B cell (primary cell): Measurements from ENCODE around the gene ALOX15. TPM values are rescaled to one million over a fixed set of nuclear protein-coding genes. Genes with fewer than 3 reads are reported as not detected.
A peak's percentile ranks its signal among the peaks of the same experiment; 100 is the strongest.

Experiments
- ATAC-seq: fragments of 200-7000 bp; cut with Tn5 transposase; one replicate; pipeline ENCODE4 v1.10.0; 2021; ENCODE audit warnings: low read depth, mild to moderate bottlenecking, moderate number of reproducible peaks, moderate library complexity
- CTCF ChIA-PET: fragments of 350-600 bp; sonication (Branson Sonifier 250); formaldehyde crosslinking; loops from one replicate; lab custom pipeline; 2021; ENCODE audit warnings: antibody characterized with exemption, inconsistent platforms; lab: Charles Lee
- POLR2A ChIA-PET: fragments of 350-600 bp; sonication (Branson Sonifier 250); formaldehyde crosslinking; loops from one replicate; lab custom pipeline; 2021; ENCODE audit warnings: antibody characterized with exemption; lab: Charles Lee
- DNase-seq: peaks from one replicate; pipeline ENCODE4 v3.0.0; 2013
- H2AFZ ChIP-seq: 2 replicates; pipeline ENCODE4 v1.6.1; 2012; ENCODE audit warnings: mild to moderate bottlenecking, low read depth, low read length; ENCODE audit not compliant: insufficient read depth, poor library complexity, severe bottlenecking
- H3K27ac ChIP-seq, 2 donors: 1 replicate in 1 of 2; 2 replicates in 1 of 2; pipeline ENCODE4 v1.5.1; 2012 to 2013; ENCODE audit warnings: low read length in 2 of 2, mild to moderate bottlenecking in 2 of 2, moderate library complexity in 1 of 2
- H3K27me3 ChIP-seq, 4 experiments: fragments of 200-600 bp in 1 of 4; sonication (generic) in 1 of 4; replicated peaks in 1 of 4; 1 replicate in 2 of 4; 2 replicates in 2 of 4; pipeline versions ENCODE4 v1.6.1 to v1.7.0; 2013 to 2016; ENCODE audit warnings: low read length in 3 of 4, mild to moderate bottlenecking in 2 of 4, mixed read lengths in 1 of 4, moderate library complexity in 1 of 4; ENCODE audit not compliant: insufficient read depth in 4 of 4, control insufficient read depth in 3 of 4; ENCODE audit errors: control extremely low read depth in 1 of 4
- H3K36me3 ChIP-seq, 2 experiments: replicated peaks in 1 of 2; 1 replicate in 1 of 2; 2 replicates in 1 of 2; pipeline versions ENCODE4 v1.6.1 to v1.7.1; 2013; ENCODE audit warnings: low read length in 1 of 2; ENCODE audit not compliant: insufficient read depth in 2 of 2, control insufficient read depth in 1 of 2; ENCODE audit errors: control extremely low read depth in 1 of 2, extremely low read depth in 1 of 2
- H3K4me1 ChIP-seq, 2 donors: fragments of 200-600 bp in 1 of 2; sonication (generic) in 1 of 2; 1 replicate in 1 of 2; 2 replicates in 1 of 2; pipeline versions ENCODE4 v1.5.1 to v1.6.1; 2013 to 2017; ENCODE audit warnings: low read length in 2 of 2; ENCODE audit not compliant: control insufficient read depth in 2 of 2, insufficient read depth in 2 of 2
- H3K4me2 ChIP-seq: replicated peaks from 2 replicates; pipeline ENCODE3; 2012; ENCODE audit warnings: mild to moderate bottlenecking, low read depth, low read length; ENCODE audit not compliant: poor library complexity, severe bottlenecking
- H3K4me3 ChIP-seq, 5 experiments: fragments of 200-600 bp in 1 of 5; sonication (generic) in 1 of 5; 1 replicate in 3 of 5; 2 replicates in 2 of 5; pipeline versions ENCODE4 v1.5.1 to v1.7.0; 2011 to 2016; ENCODE audit warnings: low read length in 4 of 5, mild to moderate bottlenecking in 4 of 5, low read depth in 2 of 5, control low read depth in 1 of 5, moderate library complexity in 1 of 5; ENCODE audit not compliant: insufficient read depth in 1 of 5; ENCODE audit errors: control extremely low read depth in 1 of 5, extremely low read depth in 1 of 5
- H3K79me2 ChIP-seq: fragments of 200-600 bp; sonication (generic); one replicate; pipeline ENCODE4 v1.6.0; 2016; ENCODE audit warnings: low read length; ENCODE audit not compliant: control insufficient read depth, insufficient read depth
- H3K9ac ChIP-seq: fragments of 200-600 bp; sonication (generic); 2 replicates; pipeline ENCODE4 v1.6.1; 2017; ENCODE audit warnings: mild to moderate bottlenecking, low read length, moderate library complexity
- H3K9me3 ChIP-seq, 3 donors: one replicate each; pipeline versions ENCODE4 v1.6.1 to v1.7.1; 2013; ENCODE audit warnings: low read length in 2 of 3; ENCODE audit not compliant: control insufficient read depth in 2 of 3, insufficient read depth in 1 of 3; ENCODE audit errors: control extremely low read depth in 1 of 3
- H4K20me1 ChIP-seq: 2 replicates; pipeline ENCODE4 v1.6.0; 2012; ENCODE audit warnings: mild to moderate bottlenecking, low read length; ENCODE audit not compliant: insufficient read depth, control insufficient read depth, poor library complexity, severe bottlenecking
- H3K27ac Mint-ChIP-seq: one replicate; pipeline ENCODE4 v1.8.0; 2021; ENCODE audit warnings: mixed read lengths
- H3K27me3 Mint-ChIP-seq: one replicate; pipeline ENCODE4 v1.8.0; 2021; ENCODE audit warnings: mixed read lengths
- H3K4me1 Mint-ChIP-seq: one replicate; pipeline ENCODE4 v1.8.0; 2021; ENCODE audit warnings: mixed read lengths
- H3K4me3 Mint-ChIP-seq: one replicate; pipeline ENCODE4 v1.8.0; 2021; ENCODE audit warnings: mixed read lengths
- H3K9me3 Mint-ChIP-seq: one replicate; pipeline ENCODE4 v1.8.0; 2022; ENCODE audit warnings: mixed read lengths; ENCODE audit not compliant: insufficient read depth
- EZH2 ChIP-seq: IDR thresholded peaks from 2 replicates; pipeline ENCODE4 v1.6.1; 2012; ENCODE audit warnings: borderline replicate concordance, low read depth, mild to moderate bottlenecking, moderate library complexity, low read length; ENCODE audit not compliant: insufficient read depth, poor library complexity, severe bottlenecking
- WGBS: methylation state at CpG from one replicate; pipeline ENCODE4 v1.1.5; 2013; ENCODE audit warnings: missing lambda C conversion rate; ENCODE audit not compliant: insufficient coverage; 5-methylcytosine and 5-hydroxymethylcytosine counted together
- intact Hi-C: fragments of 100-400 bp; cut with micrococcal nuclease; formaldehyde crosslinking; loops from one replicate; pipeline ENCODE4 v1.10.0; 2022
- polyA plus RNA-seq: library from polyadenylated mRNA; depleted of rRNA; stranded (reverse); fragments of >200 nt; gene quantifications from 2 replicates; pipeline ENCODE4 v1.2.3, GENCODE V29; 2012
- total RNA-seq, 2 donors: library from RNA; stranded (reverse); fragments of 120-200 nt in 1 of 2; gene quantifications; 1 replicate in 1 of 2; 2 replicates in 1 of 2; pipeline versions ENCODE4 v1.2.3 to v1.2.4, GENCODE V29; 2013 to 2022
- TF ChIP-seq, protein P1 (sequence below): fragments of 200-600 bp; IDR thresholded peaks from one replicate; pipeline ENCODE4 v1.8.0; 2022; ENCODE audit warnings: antibody characterized with exemption, mild to moderate bottlenecking

The ALOX15 gene
- total and polyA plus RNA-seq, 2 donors (not counting 1 experiment from before 2014, with no cell fraction given) = 0.10 TPM; not detected in 1

DNA sequence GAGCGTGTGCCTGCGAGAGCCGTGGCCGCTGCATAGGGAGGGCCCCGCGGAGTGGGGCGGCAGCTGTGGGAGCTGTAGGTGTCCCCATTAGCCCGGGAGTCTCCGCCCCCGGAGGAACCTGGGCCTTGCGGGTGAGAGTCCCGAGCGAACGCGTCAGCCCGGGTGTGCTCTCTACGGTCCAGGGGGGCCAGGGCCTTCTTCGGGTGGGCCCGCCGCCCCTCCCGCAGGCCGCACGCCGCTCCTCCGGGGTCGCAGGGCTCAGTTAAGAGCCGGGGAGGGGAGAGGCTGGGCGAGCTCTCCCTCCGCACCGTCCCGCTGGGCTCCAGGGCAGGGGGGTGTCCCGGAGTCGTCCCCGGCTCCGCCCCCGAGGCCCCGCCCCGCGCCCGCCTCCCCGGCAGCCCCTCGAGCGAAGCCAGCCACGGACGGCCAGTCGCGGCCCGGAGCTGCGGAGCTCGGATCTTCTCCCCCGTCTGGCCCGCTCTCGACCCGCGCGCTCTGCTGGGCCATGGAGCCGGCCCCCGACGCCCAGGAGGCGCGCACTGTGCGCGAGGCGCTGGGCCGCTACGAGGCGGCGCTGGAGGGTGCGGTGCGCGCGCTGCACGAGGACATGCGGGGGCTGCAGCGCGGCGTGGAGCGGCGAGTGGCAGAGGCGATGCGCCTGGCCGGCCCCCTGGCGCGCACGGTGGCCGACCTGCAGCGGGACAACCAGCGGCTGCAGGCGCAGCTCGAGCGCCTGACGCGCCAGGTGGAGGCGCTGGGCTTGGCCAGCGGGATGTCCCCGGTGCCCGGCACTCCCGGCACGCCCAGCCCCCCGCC, 57.2 kb downstream of the ALOX15 start, which contains the start of gene SMTNL2:
Gene SMTNL2 (plus strand): TSS at position 429 of the 816 bp plus-strand sequence. CDS start 77 bp downstream, at position 506.
- H3K27me3 ChIP-seq = peaks cover 0 to 41% (median 22%) of the 10 kb centered on the region in 4 experiments
- ChIA-PET POLR2A (interaction anchor here (0.6 kb wide), 1 partner anchor 20 kb away, joined by 3 read pairs; no protein-coding TSS in a partner anchor), CTCF (no interaction called here)
- H3K4me1 Mint-ChIP-seq = peaks cover 8% of the 10 kb centered on the region
- intact Hi-C loops = no loop called here
- peaks cover 8 to 16% of the 10 kb centered on the region in 2 donors for H3K4me1 ChIP-seq
- peak within 1 kb of the TSS; percentile 88 for H3K4me3 Mint-ChIP-seq
- peak within 1 kb of the TSS; percentile 89 for H3K4me2 ChIP-seq
- peak within 1 kb of the TSS in 4 of 5 experiments; percentile 20 to 47 (median 41) for H3K4me3 ChIP-seq
- H3K27ac Mint-ChIP-seq = no peak within 1 kb of the TSS
- no peaks in the 10 kb centered on the region for H3K79me2 ChIP-seq
- no peak for TF ChIP-seq EZH2
- TF ChIP-seq, protein P1, sequence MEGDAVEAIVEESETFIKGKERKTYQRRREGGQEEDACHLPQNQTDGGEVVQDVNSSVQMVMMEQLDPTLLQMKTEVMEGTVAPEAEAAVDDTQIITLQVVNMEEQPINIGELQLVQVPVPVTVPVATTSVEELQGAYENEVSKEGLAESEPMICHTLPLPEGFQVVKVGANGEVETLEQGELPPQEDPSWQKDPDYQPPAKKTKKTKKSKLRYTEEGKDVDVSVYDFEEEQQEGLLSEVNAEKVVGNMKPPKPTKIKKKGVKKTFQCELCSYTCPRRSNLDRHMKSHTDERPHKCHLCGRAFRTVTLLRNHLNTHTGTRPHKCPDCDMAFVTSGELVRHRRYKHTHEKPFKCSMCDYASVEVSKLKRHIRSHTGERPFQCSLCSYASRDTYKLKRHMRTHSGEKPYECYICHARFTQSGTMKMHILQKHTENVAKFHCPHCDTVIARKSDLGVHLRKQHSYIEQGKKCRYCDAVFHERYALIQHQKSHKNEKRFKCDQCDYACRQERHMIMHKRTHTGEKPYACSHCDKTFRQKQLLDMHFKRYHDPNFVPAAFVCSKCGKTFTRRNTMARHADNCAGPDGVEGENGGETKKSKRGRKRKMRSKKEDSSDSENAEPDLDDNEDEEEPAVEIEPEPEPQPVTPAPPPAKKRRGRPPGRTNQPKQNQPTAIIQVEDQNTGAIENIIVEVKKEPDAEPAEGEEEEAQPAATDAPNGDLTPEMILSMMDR = no peak
- DNase-seq (peak; percentile 51), ATAC-seq (peak; percentile 58)
- no peaks in the 10 kb centered on the region for H3K9me3 Mint-ChIP-seq
- peaks cover 0 to 7% (median 0%) of the 10 kb centered on the region in 3 donors for H3K9me3 ChIP-seq
- no peaks in the 10 kb centered on the region for H4K20me1 ChIP-seq
- H3K9ac ChIP-seq = peak within 1 kb of the TSS; percentile 52
- H3K27me3 Mint-ChIP-seq = peaks cover 44% of the 10 kb centered on the region
- no peaks in the 10 kb centered on the region for H3K36me3 ChIP-seq
- WGBS = 2% methylated on average over 100 of the region's 100 CpGs
- peak within 1 kb of the TSS; percentile 50 for H2AFZ ChIP-seq
- H3K27ac ChIP-seq = no peak within 1 kb of the TSS

DNA sequence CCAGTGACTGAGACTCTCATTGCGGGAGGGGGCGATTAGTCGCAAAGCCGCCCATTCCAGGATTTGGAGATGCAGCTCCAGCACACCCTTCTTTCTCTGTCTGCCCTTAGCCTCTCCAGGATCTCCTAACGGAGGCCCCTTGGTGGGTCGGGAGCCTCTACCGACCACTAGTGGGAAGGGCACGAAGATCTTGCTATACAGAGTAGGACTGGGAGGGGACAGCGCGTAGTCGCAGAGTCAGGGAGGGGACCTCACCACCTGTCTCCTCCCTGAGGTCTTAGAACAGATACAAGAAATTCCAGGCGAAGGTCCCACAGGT, 57.7 kb downstream of the ALOX15 start:
- intact Hi-C loops = no loop called here
- ChIA-PET POLR2A (interaction anchor here (0.6 kb wide), 1 partner anchor 19 kb away, joined by 3 read pairs; no protein-coding TSS in a partner anchor), CTCF (no interaction called here)
- TF ChIP-seq, protein P1 = no peak
- no peak for TF ChIP-seq EZH2
- H3K27me3 ChIP-seq = peaks cover 0 to 41% (median 22%) of the 10 kb centered on the region in 4 experiments
- 38% methylated on average over 9 of the region's 12 CpGs for WGBS
- H2AFZ ChIP-seq = peak overlapping the region; percentile 50
- peak overlapping the region in 4 of 5 experiments; percentile 20 to 47 (median 41) for H3K4me3 ChIP-seq
- no peaks in the 10 kb centered on the region for H3K36me3 ChIP-seq
- Mint-ChIP-seq H3K4me1 (peaks cover 8% of the 10 kb centered on the region), H3K27me3 (peaks cover 44% of the 10 kb centered on the region), H3K27ac (no peak overlapping the region), H3K4me3 (peak overlapping the region; percentile 88), H3K9me3 (no peaks in the 10 kb centered on the region)
- H3K79me2 ChIP-seq = no peaks in the 10 kb centered on the region
- ATAC-seq (peak; percentile 59), DNase-seq (no peak)
- H4K20me1 ChIP-seq = no peaks in the 10 kb centered on the region
- peak overlapping the region; percentile 52 for H3K9ac ChIP-seq
- peak overlapping the region; percentile 89 for H3K4me2 ChIP-seq
- no peak overlapping the region for H3K27ac ChIP-seq
- peaks cover 8 to 16% of the 10 kb centered on the region in 2 donors for H3K4me1 ChIP-seq
- H3K9me3 ChIP-seq = peaks cover 0 to 7% (median 0%) of the 10 kb centered on the region in 3 donors
